CD4-positive, alpha-beta T cell treated with Interleukin-4 for 1 hour (primary cell): ENCODE results near the gene DMWD.
"Not testable (repeated sequence)": the region's sequence is repeated elsewhere in the genome, so short reads cannot be mapped to it uniquely, and the experiment has no call there.

ENCODE experiments used
- DNase-seq, 2 donors: peaks; one replicate each; pipeline ENCODE4 v3.0.0-alpha.2; 2020 to 2022

Gene DMWD

DNA sequence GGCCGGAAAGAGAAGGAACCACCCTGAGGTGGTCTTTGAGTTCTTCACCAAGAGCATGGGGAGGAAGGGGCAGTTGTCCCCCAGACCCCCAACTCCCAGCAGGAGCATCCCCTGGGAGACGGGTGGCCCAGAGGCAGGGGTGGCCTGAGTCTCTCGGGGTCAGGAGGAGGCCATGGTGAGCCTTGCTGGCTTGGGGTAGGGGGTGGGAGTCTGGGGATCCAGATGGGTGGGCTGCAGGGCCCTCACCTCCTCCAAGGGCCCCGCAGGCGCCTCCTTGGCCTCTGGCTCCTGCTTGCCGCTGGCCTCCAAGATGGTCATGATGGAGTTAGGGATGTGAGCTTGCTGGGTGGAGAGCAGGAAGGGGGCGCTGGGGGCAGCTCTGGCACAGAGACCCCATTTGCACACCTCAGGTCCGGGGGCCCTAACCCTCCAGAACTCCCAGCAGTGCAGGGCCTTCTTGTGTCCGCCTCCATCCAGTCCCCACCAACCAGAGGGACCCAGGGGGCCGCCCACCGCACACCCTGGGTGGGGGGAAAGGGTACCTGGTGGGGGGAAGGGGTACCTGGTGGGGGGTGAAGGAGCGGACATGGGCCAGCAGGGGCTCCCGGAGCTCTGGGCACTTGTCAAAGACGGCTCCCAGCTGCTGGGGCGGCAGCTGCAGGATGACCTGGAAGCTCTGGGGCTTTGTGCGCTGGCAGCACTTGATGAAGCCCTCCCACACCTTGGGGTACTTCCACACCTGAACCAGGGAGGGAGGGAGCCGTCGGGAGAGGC, 23.8 kb upstream of the DMWD start:
- peak in 1 of 2 donors; percentile 7 for DNase-seq

GRCh38 chr19:45815481-45816216, 23.0 kb upstream of the DMWD start:
- no peak for DNase-seq

GRCh38 chr19:45814851-45815480, 22.3 kb upstream of the DMWD start, which contains the start of gene RSPH6A:
RSPH6A (minus strand) TSS chr19:45815308; CDS start chr19:45815176, 132 bp downstream.
- DNase-seq, result no peak

- no peak for DNase-seq
Measured at GRCh38 chr19:45814166-45814780, 21.6 kb upstream of the DMWD start.

GRCh38 chr19:45812297-45812696, 19.7 kb upstream of the DMWD start:
- no peak for DNase-seq

GRCh38 chr19:45809643-45810159, 17.1 kb upstream of the DMWD start:
- no peak for DNase-seq

GRCh38 chr19:45805719-45806118, 13.1 kb upstream of the DMWD start:
- no peak for DNase-seq

DNA sequence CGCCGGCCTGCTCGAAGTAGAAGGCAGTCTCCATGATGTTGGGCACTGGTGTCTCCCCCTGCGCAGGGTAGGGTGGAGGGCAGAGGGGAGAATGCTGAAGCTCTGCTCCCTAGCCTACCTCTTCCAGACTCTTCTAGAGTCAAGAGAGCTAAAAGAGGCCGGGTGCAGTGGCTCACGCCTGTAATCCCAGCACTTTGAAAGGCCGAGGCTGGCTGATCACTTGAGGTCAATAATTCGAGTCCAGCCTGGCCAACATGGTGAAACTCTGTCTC, 12.2 kb upstream of the DMWD start:
- no peak for DNase-seq

DNA sequence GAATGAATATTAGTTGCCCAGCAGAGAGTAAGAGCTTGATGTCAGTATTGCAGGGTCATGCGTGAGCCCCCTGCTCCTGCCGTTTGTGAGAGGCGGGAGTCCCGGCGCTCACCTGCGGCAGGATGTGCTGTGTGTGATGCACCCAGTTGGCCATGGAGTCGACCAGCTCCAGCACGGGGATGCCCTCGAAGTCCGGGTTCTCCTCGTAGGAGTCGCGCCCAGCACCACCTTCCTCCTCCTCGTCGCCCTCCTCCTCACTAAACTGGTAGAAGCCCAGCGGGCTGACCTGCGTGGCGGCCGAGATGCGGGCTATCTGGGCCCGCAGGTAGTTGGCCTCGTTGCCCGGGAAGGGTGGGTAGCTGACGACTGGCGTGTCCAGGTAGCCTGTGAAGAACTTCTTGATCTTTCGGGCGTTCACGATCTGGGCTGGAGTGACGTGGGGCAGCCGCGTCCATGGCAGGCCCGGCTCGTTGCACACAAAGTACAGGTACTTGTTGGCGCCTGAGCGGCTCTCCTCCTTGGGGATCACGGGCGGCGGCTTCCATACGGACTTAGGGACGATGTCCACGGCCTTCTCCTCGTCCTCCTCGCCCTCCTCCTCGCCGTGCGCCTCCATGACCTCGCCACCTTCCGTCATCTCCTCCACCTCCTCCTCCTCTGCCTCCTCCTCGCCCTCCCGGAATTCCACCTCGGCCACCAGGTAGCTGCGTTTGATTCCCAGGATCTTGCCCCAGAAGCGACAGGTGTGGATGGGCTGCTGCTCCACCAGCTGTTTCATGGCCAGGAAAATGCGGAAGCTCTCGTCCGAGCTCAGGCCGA, 11.7 kb upstream of the DMWD start:
- DNase-seq, result no peak

DNA sequence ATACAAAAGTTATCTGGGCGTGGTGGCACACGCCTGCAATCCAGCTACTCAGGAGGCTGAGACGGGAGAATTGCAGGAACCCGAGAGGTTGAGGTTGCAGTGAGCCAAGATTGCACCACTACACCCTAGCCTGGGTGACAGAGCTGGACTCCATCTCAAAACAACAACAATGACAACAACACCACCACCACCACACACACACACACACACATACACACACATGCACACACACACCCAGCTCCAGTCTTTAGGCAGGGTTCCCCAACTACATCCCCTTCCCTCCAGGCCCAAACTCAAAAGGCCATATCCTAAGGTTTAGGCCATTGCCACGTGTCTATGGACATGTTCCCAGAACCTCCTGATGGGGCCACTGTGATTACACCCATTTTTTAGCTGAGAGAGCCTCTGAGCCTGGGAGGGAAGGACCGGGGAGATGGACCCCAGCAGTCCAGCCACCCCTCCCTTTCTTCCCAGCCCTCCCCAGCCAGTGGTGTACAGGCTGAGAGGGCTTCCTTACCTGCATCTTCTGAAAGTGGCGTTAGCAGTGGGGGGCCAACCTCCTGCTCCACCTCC, 9.0 kb upstream of the DMWD start:
- no peak for DNase-seq

DNA sequence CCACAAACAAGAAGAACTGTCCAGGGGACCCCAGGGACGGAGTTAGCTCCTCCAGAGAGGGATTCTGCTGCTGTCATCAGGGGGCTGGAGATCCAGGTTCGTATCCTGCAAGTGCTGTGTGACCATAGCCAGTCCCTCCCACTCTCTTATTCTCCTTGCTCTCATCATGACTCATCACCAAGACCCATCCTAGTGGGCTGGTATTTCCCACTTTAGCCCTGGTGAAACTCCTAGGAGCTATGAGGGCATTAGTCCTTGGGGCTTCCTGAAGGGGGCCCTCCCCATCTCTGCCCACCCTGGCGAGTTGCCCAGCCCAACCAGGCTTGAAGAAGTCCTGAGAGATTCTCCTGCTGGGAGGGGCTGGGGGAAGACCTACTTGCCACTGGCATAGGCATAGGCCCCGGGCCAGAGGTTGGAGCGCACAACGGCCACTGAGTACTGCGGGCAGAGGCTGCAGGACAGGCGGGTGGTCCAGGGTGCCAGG, 7.5 kb upstream of the DMWD start:
- DNase-seq, result no peak

DNA sequence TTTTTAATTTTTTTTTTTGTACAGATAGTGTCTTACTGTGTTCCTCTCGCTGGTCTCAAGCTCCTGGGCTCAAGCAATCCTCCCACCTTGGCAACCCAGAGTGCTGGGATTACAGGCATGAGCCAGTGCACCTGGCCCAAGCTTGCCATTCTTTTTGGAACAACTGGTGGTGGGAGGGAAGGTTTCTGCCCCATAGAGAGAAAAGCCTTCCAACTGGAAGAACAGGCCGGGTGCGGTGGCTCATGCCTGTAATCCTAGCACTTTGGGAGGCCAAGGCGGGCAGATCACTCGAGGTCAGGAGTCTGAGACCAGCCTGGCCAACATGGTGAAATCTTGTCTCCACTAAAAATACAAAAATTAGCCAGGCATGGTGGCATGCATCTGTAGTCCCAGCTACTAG, 6.9 kb upstream of the DMWD start:
- not testable (repeated sequence) for DNase-seq

GRCh38 chr19:45798995-45799517, 6.4 kb upstream of the DMWD start:
- peak; percentile 54 to 69 for DNase-seq

DNA sequence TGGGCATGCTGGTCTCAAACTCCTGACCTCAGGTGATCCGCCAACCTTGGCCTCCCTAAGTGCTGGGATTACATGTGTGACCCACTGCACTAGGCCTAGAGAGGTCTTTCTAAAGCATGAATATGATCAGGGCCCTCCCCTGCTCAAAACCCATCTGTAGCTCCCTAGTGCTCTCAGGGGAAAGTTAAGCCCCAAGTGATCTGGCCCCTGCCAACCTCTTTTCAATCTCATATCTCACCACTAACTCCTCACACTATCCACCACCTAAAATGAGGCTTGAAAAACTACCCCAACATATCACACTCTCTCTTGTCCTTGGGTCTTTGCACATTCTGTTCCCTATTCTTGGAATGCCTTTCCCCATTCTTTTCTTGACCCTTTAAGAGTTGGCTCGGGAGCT, 2.0 kb upstream of the DMWD start:
- DNase-seq, result no peak

GRCh38 chr19:45793876-45794275, 1.2 kb upstream of the DMWD start:
- DNase-seq, result no peak

DNA sequence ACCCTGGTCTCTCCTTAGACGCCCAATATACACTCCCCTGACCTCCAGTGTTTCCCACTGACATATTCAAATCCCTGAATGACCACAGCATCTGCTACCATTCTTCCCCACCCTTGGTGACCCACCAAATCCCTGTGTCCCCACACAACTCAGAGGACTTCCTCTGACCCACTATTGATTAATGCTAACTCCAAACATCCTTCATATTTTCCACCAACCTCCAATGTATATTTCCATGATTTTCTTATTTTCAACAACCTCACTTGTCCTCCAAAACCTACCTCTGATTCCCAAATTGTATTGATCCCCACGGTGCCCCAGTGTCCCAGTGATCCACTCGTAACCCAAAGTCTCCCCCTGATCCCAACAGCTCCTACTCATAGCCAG, 526 bp upstream of the DMWD start:
- no peak for DNase-seq

DNA sequence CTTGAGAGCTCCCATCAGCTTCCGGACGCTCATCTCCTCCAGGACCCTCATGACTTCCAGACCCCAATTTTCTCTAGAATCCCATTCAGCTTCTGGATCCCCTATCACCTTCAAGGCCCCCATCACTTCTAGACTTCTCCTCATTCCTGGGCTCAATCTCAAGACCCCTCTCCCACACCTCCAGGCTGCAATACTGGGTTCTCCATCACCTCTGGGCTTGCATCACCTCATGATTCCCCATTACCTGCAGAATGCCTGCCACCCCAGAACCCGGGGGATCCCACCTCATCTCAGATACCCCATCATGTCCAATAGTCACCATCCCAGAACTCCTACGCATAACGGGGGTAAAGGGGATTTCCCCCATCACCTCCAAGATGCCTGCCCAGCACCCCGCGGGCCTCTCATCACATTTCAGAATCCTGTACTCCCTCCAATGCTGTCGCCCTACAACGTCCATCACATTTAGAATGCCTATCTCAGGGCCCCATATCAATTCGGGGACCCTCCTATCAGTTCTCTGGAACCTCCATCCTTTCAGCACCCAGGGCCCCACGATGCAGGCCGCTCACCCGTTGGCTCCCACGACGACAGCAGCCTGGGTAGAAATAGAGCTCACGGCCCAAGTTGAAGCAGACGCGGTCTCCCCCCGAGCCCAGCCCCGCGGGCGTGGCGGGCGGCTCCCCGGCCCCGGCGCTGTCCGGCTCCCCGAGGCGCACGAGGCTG, 738 bp downstream of the DMWD start:
- DNase-seq, result no peak

DNA sequence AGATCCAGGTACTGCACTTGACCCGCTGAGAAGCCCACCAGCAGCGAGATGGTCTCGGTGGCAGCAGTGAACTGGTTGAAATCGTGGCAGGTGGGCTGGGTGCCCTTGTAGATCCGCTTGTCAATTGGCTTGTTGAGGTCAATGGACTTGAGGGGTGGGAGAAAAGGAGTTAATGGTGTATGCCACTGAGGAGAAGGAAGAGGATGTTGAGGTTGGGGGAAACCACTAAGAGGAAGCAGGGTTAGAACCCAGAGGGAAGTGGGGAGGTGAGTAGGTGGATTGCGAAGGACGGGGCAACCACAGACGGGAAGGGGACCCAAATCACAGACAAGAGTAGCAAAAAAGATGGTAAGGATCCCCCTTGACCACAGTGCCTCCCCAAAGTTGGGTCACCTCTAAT, 1.7 kb downstream of the DMWD start:
- DNase-seq, result peak; percentile 57

DNA sequence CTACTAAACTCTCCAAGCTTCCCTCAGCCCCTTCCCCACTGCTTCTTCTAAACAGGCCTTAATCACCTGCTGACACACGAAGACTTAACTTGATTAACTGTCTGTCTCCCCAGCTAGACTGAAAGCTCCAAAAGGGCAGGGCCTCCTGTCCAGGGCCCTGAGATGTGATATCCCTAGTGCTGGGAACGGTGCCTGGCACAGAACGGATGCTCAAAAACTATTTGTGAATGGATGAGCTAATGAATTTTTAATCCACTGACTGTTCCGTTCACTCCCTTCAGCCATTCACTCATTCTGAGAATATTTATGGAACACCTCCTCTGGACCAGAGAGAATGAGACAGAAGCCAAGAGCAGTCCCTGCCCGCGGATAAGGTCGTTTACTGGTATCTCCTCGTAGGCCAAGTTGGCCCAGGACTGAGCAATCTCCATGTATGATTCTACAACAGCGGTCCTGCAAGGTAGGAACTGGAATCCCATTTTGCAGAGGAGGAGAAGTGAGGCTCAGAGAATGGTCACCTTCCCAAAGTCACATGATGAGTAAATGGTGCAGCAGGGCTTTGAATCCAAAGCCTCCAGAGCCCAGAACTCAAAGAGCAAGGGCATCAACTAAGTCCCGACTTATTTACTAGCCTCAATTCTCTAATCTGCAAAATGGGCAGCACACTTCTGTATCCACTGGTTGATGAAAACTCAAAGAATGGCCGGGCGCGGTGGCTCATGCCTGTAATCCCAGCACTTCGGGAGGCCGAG, 3.4 kb downstream of the DMWD start:
- no peak for DNase-seq

- no peak for DNase-seq
Measured at GRCh38 chr19:45786533-45786894, 6.1 kb downstream of the DMWD start.
